Vagina (tissue), 2 donors: ENCODE measurements around the gene EMC10. TPM values are rescaled to one million over a fixed set of nuclear protein-coding genes. Genes with fewer than 3 reads are reported as not detected.

ENCODE experiments used
- DNase-seq, 2 donors: peaks; one replicate each; pipeline ENCODE4 v3.0.0-alpha.2; 2017; ENCODE audit errors: extremely low spot score in 2 of 2
- H3K27ac ChIP-seq: fragments of 200-600 bp; sonication (generic); one replicate; pipeline ENCODE4 v1.5.1; 2019
- H3K27me3 ChIP-seq: fragments of 200-600 bp; sonication (generic); one replicate; pipeline ENCODE4 v1.5.1; 2019
- H3K36me3 ChIP-seq, 2 donors: fragments of 200-600 bp; sonication (generic); one replicate each; pipeline ENCODE4 v1.5.1; 2017 to 2019
- H3K4me1 ChIP-seq: fragments of 200-600 bp; sonication (generic); one replicate; pipeline ENCODE4 v1.5.1; 2019
- H3K4me3 ChIP-seq, 2 donors: fragments of 200-600 bp; sonication (generic); 1 replicate in 1 of 2; 2 replicates in 1 of 2; pipeline ENCODE4 v1.5.1; 2016 to 2019
- H3K9me3 ChIP-seq: fragments of 200-600 bp; sonication (generic); one replicate; pipeline ENCODE4 v1.5.1; 2019
- POLR2A ChIP-seq, 2 donors: fragments of 450-650 bp; IDR thresholded peaks; one replicate each; pipeline ENCODE4 v1.6.1; 2017; ENCODE audit warnings: antibody characterized with exemption in 2 of 2, mild to moderate bottlenecking in 2 of 2, moderate library complexity in 2 of 2
- POLR2AphosphoS5 ChIP-seq, 2 donors: sonication (generic); formaldehyde crosslinking; IDR thresholded peaks; one replicate each; pipeline ENCODE4 v1.9.0; 2017; ENCODE audit warnings: antibody characterized with exemption in 2 of 2, mild to moderate bottlenecking in 2 of 2, low read depth in 1 of 2; ENCODE audit not compliant: insufficient read depth in 1 of 2
- intact Hi-C: fragments of 100-400 bp; cut with DNase I; formaldehyde crosslinking; loops from one replicate; pipeline ENCODE4 v1.15.1; 2023
- total RNA-seq: library from RNA; depleted of rRNA; stranded (reverse); fragments of >200 nt; gene quantifications from one replicate; pipeline ENCODE4 v1.2.3, GENCODE V29; 2016
- TF ChIP-seq, protein P1 (sequence below), 3 experiments: fragments of 450-650 bp in 2 of 3; fragments of 200-600 bp in 1 of 3; sonication (generic) in 1 of 3; IDR thresholded peaks; one replicate each; pipeline ENCODE4 v1.5.1; 2017 to 2019; ENCODE audit warnings: antibody characterized with exemption in 3 of 3, mild to moderate bottlenecking in 2 of 3, moderate library complexity in 2 of 3

EMC10 gene
- 33.1 TPM for total RNA-seq

DNA sequence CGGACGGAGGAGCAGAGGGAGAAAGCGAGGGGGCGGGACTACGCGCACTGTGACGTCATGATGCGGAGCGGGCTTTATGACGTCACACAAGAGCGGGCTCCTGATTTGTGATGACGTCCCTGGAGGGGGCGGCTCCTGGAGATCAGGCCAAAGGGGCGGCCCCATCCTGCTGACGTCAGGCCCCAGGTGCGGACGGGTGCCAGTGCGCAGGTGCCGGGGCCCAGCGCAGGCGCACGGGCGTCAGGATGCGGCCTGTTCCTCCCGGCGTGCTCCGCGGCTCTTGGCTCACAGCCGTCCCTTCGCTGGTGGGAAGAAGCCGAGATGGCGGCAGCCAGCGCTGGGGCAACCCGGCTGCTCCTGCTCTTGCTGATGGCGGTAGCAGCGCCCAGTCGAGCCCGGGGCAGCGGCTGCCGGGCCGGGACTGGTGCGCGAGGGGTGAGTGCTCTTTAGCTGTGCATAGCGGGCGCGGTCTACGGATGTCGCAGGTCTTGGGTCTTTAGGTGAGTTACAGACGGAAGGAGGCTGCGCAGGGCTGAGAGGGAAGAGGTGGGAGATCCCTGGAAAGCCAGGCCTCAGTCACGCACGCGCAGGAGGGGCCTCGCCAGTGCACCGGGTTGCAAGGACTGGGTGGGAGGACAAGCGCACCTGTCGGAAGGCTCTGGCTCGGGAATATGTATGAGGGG is at the start of gene EMC10, which contains the start of gene GARIN5A:
EMC10 (plus strand) TSS at position 284 of the 683 bp plus-strand sequence; CDS start at position 322, 38 bp downstream.
GARIN5A (minus strand) TSS at position 625 of the 683 bp plus-strand sequence; CDS start at position 165, 460 bp downstream.
- no peaks in the 10 kb centered on the region for H3K27me3 ChIP-seq
- no peaks in the 10 kb centered on the region for H3K9me3 ChIP-seq
- H3K27ac ChIP-seq: peak within 1 kb of the TSS; percentile 68
- TF ChIP-seq, protein P1, sequence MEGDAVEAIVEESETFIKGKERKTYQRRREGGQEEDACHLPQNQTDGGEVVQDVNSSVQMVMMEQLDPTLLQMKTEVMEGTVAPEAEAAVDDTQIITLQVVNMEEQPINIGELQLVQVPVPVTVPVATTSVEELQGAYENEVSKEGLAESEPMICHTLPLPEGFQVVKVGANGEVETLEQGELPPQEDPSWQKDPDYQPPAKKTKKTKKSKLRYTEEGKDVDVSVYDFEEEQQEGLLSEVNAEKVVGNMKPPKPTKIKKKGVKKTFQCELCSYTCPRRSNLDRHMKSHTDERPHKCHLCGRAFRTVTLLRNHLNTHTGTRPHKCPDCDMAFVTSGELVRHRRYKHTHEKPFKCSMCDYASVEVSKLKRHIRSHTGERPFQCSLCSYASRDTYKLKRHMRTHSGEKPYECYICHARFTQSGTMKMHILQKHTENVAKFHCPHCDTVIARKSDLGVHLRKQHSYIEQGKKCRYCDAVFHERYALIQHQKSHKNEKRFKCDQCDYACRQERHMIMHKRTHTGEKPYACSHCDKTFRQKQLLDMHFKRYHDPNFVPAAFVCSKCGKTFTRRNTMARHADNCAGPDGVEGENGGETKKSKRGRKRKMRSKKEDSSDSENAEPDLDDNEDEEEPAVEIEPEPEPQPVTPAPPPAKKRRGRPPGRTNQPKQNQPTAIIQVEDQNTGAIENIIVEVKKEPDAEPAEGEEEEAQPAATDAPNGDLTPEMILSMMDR (IDR thresholded peaks at IDR 0.05): peak in 1 of 3 experiments; percentile 9
- TF ChIP-seq POLR2AphosphoS5 (IDR thresholded peaks at IDR 0.05; ENCODE audit: insufficient read depth in 1 of 2, low read depth in 1 of 2): peak; percentile 80 to 92
- TF ChIP-seq POLR2A (IDR thresholded peaks at IDR 0.05): peak in 1 of 2 donors; percentile 5
- peaks cover 22% of the 10 kb centered on the region for H3K4me1 ChIP-seq
- no peak for DNase-seq
- intact Hi-C loops: no loop called here
- peak within 1 kb of the TSS; percentile 77 to 86 for H3K4me3 ChIP-seq
- peaks cover 0 to 23% of the 10 kb centered on the region in 2 donors for H3K36me3 ChIP-seq

DNA sequence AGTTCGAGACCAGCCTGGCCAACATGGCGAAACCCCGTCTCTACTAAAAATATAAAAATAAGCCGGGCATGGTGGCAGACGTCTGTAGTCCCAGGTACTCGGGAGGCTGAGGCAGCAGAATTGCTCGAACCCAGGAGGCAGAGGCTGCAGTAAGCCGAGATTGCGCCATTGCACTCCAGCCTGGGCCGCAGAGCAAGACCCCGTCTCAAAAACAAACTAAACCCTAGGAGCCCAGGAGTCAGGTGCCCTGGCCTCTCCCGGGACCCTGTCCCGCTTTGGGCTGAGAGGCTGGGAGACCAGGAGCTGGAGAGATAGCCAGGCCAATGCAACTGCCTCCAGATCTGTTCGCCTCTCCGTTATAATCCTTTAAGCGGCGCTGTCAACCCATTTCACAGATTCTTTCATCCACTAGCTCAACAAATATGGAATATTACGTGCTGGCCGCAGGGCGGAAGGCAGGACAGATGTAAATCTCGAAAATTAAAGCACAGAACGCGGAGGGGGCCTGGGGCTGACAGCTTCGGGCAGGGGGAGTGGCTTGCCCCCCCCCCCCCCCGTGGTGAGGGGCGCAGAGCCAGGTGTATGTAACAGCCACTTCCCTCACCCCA is 48.9 kb upstream of the EMC10 start:
- intact Hi-C loops: no loop called here
- Histone ChIP-seq H3K27me3 (no peaks in the 10 kb centered on the region), H3K27ac (no peak overlapping the region), H3K4me3 (peak overlapping the region; percentile 9 to 25), H3K36me3 (no peaks in the 10 kb centered on the region), H3K4me1 (peaks cover 7% of the 10 kb centered on the region), H3K9me3 (no peaks in the 10 kb centered on the region)
- TF ChIP-seq, protein P1 (IDR thresholded peaks at IDR 0.05): no peak
- TF ChIP-seq POLR2AphosphoS5 (IDR thresholded peaks at IDR 0.05; ENCODE audit: insufficient read depth in 1 of 2, low read depth in 1 of 2) (no peak), POLR2A (IDR thresholded peaks at IDR 0.05) (no peak)
- DNase-seq: no peak

GRCh38 chr19:50427997-50428425 is 48.3 kb upstream of the EMC10 start:
- H3K4me1 ChIP-seq: peaks cover 11% of the 10 kb centered on the region
- peak in 1 of 2 donors; percentile 93 for DNase-seq
- intact Hi-C loops: no loop called here
- peak in 1 of 2 donors; percentile 25 for TF ChIP-seq POLR2A (IDR thresholded peaks at IDR 0.05)
- TF ChIP-seq, protein P1 (IDR thresholded peaks at IDR 0.05): no peak
- peak in 1 of 2 donors; percentile 62 for TF ChIP-seq POLR2AphosphoS5 (IDR thresholded peaks at IDR 0.05; ENCODE audit: insufficient read depth in 1 of 2, low read depth in 1 of 2)
- no peaks in the 10 kb centered on the region for H3K9me3 ChIP-seq
- no peak overlapping the region for H3K27ac ChIP-seq
- no peaks in the 10 kb centered on the region for H3K36me3 ChIP-seq
- no peaks in the 10 kb centered on the region for H3K27me3 ChIP-seq
- peak overlapping the region; percentile 9 to 25 for H3K4me3 ChIP-seq

- no peak for DNase-seq
- H3K27ac ChIP-seq: no peak overlapping the region
- intact Hi-C loops: no loop called here
- no peaks in the 10 kb centered on the region for H3K9me3 ChIP-seq
- no peaks in the 10 kb centered on the region for H3K36me3 ChIP-seq
- H3K4me3 ChIP-seq: no peak overlapping the region
- no peaks in the 10 kb centered on the region for H3K27me3 ChIP-seq
- TF ChIP-seq POLR2A (IDR thresholded peaks at IDR 0.05) (no peak), POLR2AphosphoS5 (IDR thresholded peaks at IDR 0.05; ENCODE audit: insufficient read depth in 1 of 2, low read depth in 1 of 2) (no peak)
- TF ChIP-seq, protein P1 (IDR thresholded peaks at IDR 0.05): no peak
- H3K4me1 ChIP-seq: peaks cover 11% of the 10 kb centered on the region
These were observed 47.4 kb upstream of the EMC10 start for GRCh38 chr19:50428772-50429463.
